HEK293 (cell line): ENCODE data around the gene GBF1.

Experiments used
- GLIS2 ChIP-seq: fragments of 450-650 bp; formaldehyde crosslinking; IDR thresholded peaks from 2 replicates; pipeline ENCODE4 v1.5.1; 2016; ENCODE audit warnings: missing biosample characterization, missing genetic modification characterization
- KLF8 ChIP-seq: fragments of 450-650 bp; formaldehyde crosslinking; IDR thresholded peaks from 2 replicates; pipeline ENCODE4 v1.5.1; 2016; ENCODE audit warnings: missing biosample characterization, missing genetic modification characterization
- OSR2 ChIP-seq: fragments of 450-650 bp; formaldehyde crosslinking; IDR thresholded peaks from 2 replicates; pipeline ENCODE4 v1.5.1; 2016; ENCODE audit warnings: missing biosample characterization, missing genetic modification characterization
- OVOL3 ChIP-seq: fragments of 450-650 bp; formaldehyde crosslinking; IDR thresholded peaks from 2 replicates; pipeline ENCODE4 v1.5.1; 2016; ENCODE audit warnings: missing biosample characterization, missing genetic modification characterization
- RBAK ChIP-seq: fragments of 450-650 bp; formaldehyde crosslinking; IDR thresholded peaks from 2 replicates; pipeline ENCODE4 v1.5.1; 2016; ENCODE audit warnings: missing biosample characterization, missing genetic modification characterization
- SETDB1 ChIP-seq: IDR thresholded peaks from one replicate; pipeline ENCODE4 v1.6.1; 2017; ENCODE audit warnings: mild to moderate bottlenecking, low read length, moderate library complexity, mixed read lengths; ENCODE audit not compliant: insufficient read length
- TCF7L2 ChIP-seq: IDR thresholded peaks from 2 replicates; pipeline ENCODE4 v1.6.1; 2011; ENCODE audit warnings: low read depth, mild to moderate bottlenecking, inconsistent platforms, low read length, moderate library complexity, borderline replicate concordance
- ZBTB1 ChIP-seq: fragments of 450-650 bp; formaldehyde crosslinking; IDR thresholded peaks from 2 replicates; pipeline ENCODE4 v1.5.1; 2016; ENCODE audit warnings: missing biosample characterization, missing genetic modification characterization
- ZBTB17 ChIP-seq: fragments of 450-650 bp; formaldehyde crosslinking; IDR thresholded peaks from 2 replicates; pipeline ENCODE4 v1.5.1; 2016; ENCODE audit warnings: missing biosample characterization, missing genetic modification characterization
- ZNF157 ChIP-seq: fragments of 450-650 bp; formaldehyde crosslinking; IDR thresholded peaks from 2 replicates; pipeline ENCODE4 v1.5.1; 2016; ENCODE audit warnings: missing biosample characterization, missing genetic modification characterization
- ZNF223 ChIP-seq: fragments of 450-650 bp; formaldehyde crosslinking; IDR thresholded peaks from 2 replicates; pipeline ENCODE4 v1.5.1; 2016; ENCODE audit warnings: missing biosample characterization, missing genetic modification characterization
- ZNF248 ChIP-seq: fragments of 450-650 bp; formaldehyde crosslinking; IDR thresholded peaks from 2 replicates; pipeline ENCODE4 v1.5.1; 2017; ENCODE audit warnings: missing biosample characterization, missing genetic modification characterization
- ZNF394 ChIP-seq: fragments of 450-650 bp; formaldehyde crosslinking; IDR thresholded peaks from 2 replicates; pipeline ENCODE4 v1.5.1; 2016; ENCODE audit warnings: missing biosample characterization, missing genetic modification characterization, mild to moderate bottlenecking, moderate library complexity, borderline replicate concordance
- ZNF423 ChIP-seq: fragments of 450-650 bp; formaldehyde crosslinking; IDR thresholded peaks from 2 replicates; pipeline ENCODE4 v1.5.1; 2016; ENCODE audit warnings: missing biosample characterization, missing genetic modification characterization
- ZNF660 ChIP-seq: fragments of 450-650 bp; IDR thresholded peaks from 2 replicates; pipeline ENCODE4 v1.5.1; 2018; ENCODE audit warnings: missing biosample characterization, mild to moderate bottlenecking, missing genetic modification characterization
- ZNF777 ChIP-seq: fragments of 450-650 bp; formaldehyde crosslinking; IDR thresholded peaks from 2 replicates; pipeline ENCODE4 v1.5.1; 2017; ENCODE audit warnings: missing biosample characterization, missing genetic modification characterization, borderline replicate concordance
- ZNF791 ChIP-seq: fragments of 450-650 bp; formaldehyde crosslinking; IDR thresholded peaks from 2 replicates; pipeline ENCODE4 v1.5.1; 2016; ENCODE audit warnings: missing biosample characterization, missing genetic modification characterization
- ZXDB ChIP-seq: fragments of 450-650 bp; formaldehyde crosslinking; IDR thresholded peaks from 2 replicates; pipeline ENCODE4 v1.5.1; 2016; ENCODE audit warnings: missing biosample characterization, missing genetic modification characterization
- TF ChIP-seq, protein P1 (sequence below): fragments of 450-650 bp; formaldehyde crosslinking; IDR thresholded peaks from 2 replicates; pipeline ENCODE4 v1.5.1; 2016; ENCODE audit warnings: missing biosample characterization, missing genetic modification characterization, borderline replicate concordance
- TF ChIP-seq, protein P2 (sequence below): fragments of 450-650 bp; formaldehyde crosslinking; IDR thresholded peaks from 2 replicates; pipeline ENCODE4 v1.5.1; 2016; ENCODE audit warnings: missing biosample characterization, missing genetic modification characterization
- TF ChIP-seq, protein P3 (sequence below): fragments of 450-650 bp; formaldehyde crosslinking; IDR thresholded peaks from 2 replicates; pipeline ENCODE4 v1.5.1; 2016; ENCODE audit warnings: missing biosample characterization, missing genetic modification characterization, borderline replicate concordance
- TF ChIP-seq, protein P4 (sequence below): fragments of 450-650 bp; formaldehyde crosslinking; IDR thresholded peaks from 2 replicates; pipeline ENCODE4 v1.5.1; 2016; ENCODE audit warnings: missing biosample characterization, missing genetic modification characterization
- TF ChIP-seq, protein P5 (sequence below): IDR thresholded peaks from 2 replicates; pipeline ENCODE4 v1.6.1; 2011; ENCODE audit warnings: mild to moderate bottlenecking, low read depth, low read length, borderline replicate concordance
- TF ChIP-seq, protein P6 (sequence below): fragments of 450-650 bp; formaldehyde crosslinking; IDR thresholded peaks from 2 replicates; pipeline ENCODE4 v1.5.1; 2016; ENCODE audit warnings: missing biosample characterization, missing genetic modification characterization
- TF ChIP-seq, protein P7 (sequence below): fragments of 450-650 bp; formaldehyde crosslinking; IDR thresholded peaks from 2 replicates; pipeline ENCODE4 v1.5.1; 2016; ENCODE audit warnings: missing biosample characterization, missing genetic modification characterization

Gene GBF1

DNA sequence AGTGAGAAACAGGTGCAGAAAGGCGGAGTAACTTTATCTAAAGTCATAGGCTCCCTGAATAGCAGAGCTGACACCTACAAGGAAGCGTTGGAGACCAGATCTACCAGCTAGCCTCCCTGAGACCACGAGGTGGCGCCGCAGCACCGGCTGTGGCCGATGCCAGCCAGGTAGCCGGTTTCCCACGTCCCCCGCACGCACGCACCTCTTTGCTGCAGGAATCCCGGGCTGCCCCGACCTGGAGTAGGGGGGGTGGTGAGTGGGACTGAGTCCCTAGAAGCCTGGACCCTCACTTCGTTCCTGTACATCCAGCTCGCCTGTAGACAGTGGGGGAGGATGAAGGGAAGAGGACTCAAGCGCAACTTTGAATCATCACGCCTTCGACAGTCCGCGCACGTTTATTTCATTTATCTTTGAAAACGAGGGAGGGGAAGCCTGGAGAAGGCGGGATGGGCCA lies 15.5 kb upstream of the GBF1 start (continued):
- TF ChIP-seq, protein P1, sequence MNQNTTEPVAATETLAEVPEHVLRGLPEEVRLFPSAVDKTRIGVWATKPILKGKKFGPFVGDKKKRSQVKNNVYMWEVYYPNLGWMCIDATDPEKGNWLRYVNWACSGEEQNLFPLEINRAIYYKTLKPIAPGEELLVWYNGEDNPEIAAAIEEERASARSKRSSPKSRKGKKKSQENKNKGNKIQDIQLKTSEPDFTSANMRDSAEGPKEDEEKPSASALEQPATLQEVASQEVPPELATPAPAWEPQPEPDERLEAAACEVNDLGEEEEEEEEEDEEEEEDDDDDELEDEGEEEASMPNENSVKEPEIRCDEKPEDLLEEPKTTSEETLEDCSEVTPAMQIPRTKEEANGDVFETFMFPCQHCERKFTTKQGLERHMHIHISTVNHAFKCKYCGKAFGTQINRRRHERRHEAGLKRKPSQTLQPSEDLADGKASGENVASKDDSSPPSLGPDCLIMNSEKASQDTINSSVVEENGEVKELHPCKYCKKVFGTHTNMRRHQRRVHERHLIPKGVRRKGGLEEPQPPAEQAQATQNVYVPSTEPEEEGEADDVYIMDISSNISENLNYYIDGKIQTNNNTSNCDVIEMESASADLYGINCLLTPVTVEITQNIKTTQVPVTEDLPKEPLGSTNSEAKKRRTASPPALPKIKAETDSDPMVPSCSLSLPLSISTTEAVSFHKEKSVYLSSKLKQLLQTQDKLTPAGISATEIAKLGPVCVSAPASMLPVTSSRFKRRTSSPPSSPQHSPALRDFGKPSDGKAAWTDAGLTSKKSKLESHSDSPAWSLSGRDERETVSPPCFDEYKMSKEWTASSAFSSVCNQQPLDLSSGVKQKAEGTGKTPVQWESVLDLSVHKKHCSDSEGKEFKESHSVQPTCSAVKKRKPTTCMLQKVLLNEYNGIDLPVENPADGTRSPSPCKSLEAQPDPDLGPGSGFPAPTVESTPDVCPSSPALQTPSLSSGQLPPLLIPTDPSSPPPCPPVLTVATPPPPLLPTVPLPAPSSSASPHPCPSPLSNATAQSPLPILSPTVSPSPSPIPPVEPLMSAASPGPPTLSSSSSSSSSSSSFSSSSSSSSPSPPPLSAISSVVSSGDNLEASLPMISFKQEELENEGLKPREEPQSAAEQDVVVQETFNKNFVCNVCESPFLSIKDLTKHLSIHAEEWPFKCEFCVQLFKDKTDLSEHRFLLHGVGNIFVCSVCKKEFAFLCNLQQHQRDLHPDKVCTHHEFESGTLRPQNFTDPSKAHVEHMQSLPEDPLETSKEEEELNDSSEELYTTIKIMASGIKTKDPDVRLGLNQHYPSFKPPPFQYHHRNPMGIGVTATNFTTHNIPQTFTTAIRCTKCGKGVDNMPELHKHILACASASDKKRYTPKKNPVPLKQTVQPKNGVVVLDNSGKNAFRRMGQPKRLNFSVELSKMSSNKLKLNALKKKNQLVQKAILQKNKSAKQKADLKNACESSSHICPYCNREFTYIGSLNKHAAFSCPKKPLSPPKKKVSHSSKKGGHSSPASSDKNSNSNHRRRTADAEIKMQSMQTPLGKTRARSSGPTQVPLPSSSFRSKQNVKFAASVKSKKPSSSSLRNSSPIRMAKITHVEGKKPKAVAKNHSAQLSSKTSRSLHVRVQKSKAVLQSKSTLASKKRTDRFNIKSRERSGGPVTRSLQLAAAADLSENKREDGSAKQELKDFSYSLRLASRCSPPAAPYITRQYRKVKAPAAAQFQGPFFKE = no peak
- no peak; the same call in 1 of the 2 replicates for TF ChIP-seq ZNF394 (tag by site-specific recombination)
- TF ChIP-seq, protein P2, sequence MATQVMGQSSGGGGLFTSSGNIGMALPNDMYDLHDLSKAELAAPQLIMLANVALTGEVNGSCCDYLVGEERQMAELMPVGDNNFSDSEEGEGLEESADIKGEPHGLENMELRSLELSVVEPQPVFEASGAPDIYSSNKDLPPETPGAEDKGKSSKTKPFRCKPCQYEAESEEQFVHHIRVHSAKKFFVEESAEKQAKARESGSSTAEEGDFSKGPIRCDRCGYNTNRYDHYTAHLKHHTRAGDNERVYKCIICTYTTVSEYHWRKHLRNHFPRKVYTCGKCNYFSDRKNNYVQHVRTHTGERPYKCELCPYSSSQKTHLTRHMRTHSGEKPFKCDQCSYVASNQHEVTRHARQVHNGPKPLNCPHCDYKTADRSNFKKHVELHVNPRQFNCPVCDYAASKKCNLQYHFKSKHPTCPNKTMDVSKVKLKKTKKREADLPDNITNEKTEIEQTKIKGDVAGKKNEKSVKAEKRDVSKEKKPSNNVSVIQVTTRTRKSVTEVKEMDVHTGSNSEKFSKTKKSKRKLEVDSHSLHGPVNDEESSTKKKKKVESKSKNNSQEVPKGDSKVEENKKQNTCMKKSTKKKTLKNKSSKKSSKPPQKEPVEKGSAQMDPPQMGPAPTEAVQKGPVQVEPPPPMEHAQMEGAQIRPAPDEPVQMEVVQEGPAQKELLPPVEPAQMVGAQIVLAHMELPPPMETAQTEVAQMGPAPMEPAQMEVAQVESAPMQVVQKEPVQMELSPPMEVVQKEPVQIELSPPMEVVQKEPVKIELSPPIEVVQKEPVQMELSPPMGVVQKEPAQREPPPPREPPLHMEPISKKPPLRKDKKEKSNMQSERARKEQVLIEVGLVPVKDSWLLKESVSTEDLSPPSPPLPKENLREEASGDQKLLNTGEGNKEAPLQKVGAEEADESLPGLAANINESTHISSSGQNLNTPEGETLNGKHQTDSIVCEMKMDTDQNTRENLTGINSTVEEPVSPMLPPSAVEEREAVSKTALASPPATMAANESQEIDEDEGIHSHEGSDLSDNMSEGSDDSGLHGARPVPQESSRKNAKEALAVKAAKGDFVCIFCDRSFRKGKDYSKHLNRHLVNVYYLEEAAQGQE (tag by site-specific recombination) = no peak
- TF ChIP-seq ZBTB17 (tag by site-specific recombination) = peak; percentile 90
- TF ChIP-seq RBAK (tag by site-specific recombination) = no peak
- peak; percentile 90 for TF ChIP-seq ZNF660 (tag by site-specific recombination)
- TF ChIP-seq ZNF791 (tag by site-specific recombination) = no peak
- TF ChIP-seq OSR2 (tag by site-specific recombination) = peak; percentile 41; the same call in 1 of the 2 replicates
- TF ChIP-seq, protein P3, sequence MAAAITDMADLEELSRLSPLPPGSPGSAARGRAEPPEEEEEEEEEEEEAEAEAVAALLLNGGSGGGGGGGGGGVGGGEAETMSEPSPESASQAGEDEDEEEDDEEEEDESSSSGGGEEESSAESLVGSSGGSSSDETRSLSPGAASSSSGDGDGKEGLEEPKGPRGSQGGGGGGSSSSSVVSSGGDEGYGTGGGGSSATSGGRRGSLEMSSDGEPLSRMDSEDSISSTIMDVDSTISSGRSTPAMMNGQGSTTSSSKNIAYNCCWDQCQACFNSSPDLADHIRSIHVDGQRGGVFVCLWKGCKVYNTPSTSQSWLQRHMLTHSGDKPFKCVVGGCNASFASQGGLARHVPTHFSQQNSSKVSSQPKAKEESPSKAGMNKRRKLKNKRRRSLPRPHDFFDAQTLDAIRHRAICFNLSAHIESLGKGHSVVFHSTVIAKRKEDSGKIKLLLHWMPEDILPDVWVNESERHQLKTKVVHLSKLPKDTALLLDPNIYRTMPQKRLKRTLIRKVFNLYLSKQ (tag by site-specific recombination) = no peak
- TF ChIP-seq ZNF248 (tag by site-specific recombination) = no peak
- no peak for TF ChIP-seq GLIS2 (tag by site-specific recombination)
- TF ChIP-seq, protein P4, sequence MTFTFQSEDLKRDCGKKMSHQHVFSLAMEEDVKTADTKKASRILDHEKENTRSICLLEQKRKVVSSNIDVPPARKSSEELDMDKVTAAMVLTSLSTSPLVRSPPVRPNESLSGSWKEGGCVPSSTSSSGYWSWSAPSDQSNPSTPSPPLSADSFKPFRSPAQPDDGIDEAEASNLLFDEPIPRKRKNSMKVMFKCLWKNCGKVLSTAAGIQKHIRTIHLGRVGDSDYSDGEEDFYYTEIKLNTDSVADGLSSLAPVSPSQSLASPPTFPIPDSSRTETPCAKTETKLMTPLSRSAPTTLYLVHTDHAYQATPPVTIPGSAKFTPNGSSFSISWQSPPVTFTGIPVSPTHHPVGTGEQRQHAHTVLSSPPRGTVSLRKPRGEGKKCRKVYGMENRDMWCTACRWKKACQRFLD (tag by site-specific recombination) = no peak
- no peak for TF ChIP-seq ZNF223 (tag by site-specific recombination)
- TF ChIP-seq OVOL3 (tag by site-specific recombination) = no peak
- no peak for TF ChIP-seq ZNF423 (tag by site-specific recombination)
- no peak for TF ChIP-seq ZXDB
- TF ChIP-seq KLF8 = no peak
- TF ChIP-seq, protein P5, sequence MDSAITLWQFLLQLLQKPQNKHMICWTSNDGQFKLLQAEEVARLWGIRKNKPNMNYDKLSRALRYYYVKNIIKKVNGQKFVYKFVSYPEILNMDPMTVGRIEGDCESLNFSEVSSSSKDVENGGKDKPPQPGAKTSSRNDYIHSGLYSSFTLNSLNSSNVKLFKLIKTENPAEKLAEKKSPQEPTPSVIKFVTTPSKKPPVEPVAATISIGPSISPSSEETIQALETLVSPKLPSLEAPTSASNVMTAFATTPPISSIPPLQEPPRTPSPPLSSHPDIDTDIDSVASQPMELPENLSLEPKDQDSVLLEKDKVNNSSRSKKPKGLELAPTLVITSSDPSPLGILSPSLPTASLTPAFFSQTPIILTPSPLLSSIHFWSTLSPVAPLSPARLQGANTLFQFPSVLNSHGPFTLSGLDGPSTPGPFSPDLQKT = no peak
- TF ChIP-seq SETDB1 = no peak
- no peak for TF ChIP-seq ZNF157
- TF ChIP-seq, protein P6, sequence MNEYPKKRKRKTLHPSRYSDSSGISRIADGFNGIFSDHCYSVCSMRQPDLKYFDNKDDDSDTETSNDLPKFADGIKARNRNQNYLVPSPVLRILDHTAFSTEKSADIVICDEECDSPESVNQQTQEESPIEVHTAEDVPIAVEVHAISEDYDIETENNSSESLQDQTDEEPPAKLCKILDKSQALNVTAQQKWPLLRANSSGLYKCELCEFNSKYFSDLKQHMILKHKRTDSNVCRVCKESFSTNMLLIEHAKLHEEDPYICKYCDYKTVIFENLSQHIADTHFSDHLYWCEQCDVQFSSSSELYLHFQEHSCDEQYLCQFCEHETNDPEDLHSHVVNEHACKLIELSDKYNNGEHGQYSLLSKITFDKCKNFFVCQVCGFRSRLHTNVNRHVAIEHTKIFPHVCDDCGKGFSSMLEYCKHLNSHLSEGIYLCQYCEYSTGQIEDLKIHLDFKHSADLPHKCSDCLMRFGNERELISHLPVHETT (tag by site-specific recombination) = peak; percentile 54
- peak; percentile 92 for TF ChIP-seq ZBTB1
- TF ChIP-seq TCF7L2 = no peak
- TF ChIP-seq ZNF777 (tag by site-specific recombination) = no peak
- TF ChIP-seq, protein P7, sequence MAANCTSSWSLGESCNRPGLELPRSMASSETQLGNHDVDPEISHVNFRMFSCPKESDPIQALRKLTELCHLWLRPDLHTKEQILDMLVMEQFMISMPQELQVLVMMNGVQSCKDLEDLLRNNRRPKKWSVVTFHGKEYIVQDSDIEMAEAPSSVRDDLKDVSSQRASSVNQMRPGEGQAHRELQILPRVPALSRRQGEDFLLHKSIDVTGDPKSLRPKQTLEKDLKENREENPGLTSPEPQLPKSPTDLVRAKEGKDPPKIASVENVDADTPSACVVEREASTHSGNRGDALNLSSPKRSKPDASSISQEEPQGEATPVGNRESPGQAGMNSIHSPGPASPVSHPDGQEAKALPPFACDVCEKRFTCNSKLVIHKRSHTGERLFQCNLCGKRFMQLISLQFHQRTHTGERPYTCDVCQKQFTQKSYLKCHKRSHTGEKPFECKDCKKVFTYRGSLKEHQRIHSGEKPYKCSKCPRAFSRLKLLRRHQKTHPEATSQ (tag by site-specific recombination) = no peak
